DND-41 (cell line): ENCODE results near the gene PDAP1.

Experiments
- ATAC-seq: fragments of 200-7000 bp; cut with Tn5 transposase; 3 replicates; pipeline ENCODE4 v1.9.1; 2021; ENCODE audit warnings: low read depth; ENCODE audit not compliant: insufficient read depth
- DNase-seq: peaks from one replicate; pipeline ENCODE4 v3.0.0-alpha.2; 2020
- H2AFZ ChIP-seq: 2 replicates; pipeline ENCODE4 v1.6.0; 2012; ENCODE audit warnings: low read depth, low read length
- H3K27ac ChIP-seq: 2 replicates; pipeline ENCODE4 v1.5.1; 2012; ENCODE audit warnings: low read length, inconsistent platforms
- H3K27me3 ChIP-seq: fragments of 200-600 bp; sonication (generic); 2 replicates; pipeline ENCODE4 v1.6.0; 2012; ENCODE audit warnings: low read length, mild to moderate bottlenecking, inconsistent platforms; ENCODE audit not compliant: insufficient read depth, poor library complexity
- H3K36me3 ChIP-seq: 2 replicates; pipeline ENCODE4 v1.5.1; 2012; ENCODE audit warnings: low read length, inconsistent platforms; ENCODE audit not compliant: insufficient read depth
- H3K4me1 ChIP-seq: 2 replicates; pipeline ENCODE4 v1.5.1; 2012; ENCODE audit warnings: mild to moderate bottlenecking, low read length; ENCODE audit not compliant: insufficient read depth
- H3K4me2 ChIP-seq: 2 replicates; pipeline ENCODE4 v1.6.0; 2012; ENCODE audit warnings: mild to moderate bottlenecking, moderate library complexity, low read length, inconsistent platforms; ENCODE audit not compliant: insufficient read depth
- H3K4me3 ChIP-seq, 2 experiments: fragments of 200-600 bp in 1 of 2; shearing (Covaris generic) in 1 of 2; 2 replicates each; pipeline ENCODE4 v1.5.1; 2012 to 2016; ENCODE audit warnings: inconsistent platforms in 2 of 2, low read length in 2 of 2, mild to moderate bottlenecking in 2 of 2, low read depth in 1 of 2, moderate library complexity in 1 of 2
- H3K79me2 ChIP-seq: 2 replicates; pipeline ENCODE4 v1.6.0; 2012; ENCODE audit warnings: low read length, inconsistent platforms; ENCODE audit not compliant: insufficient read depth
- H3K9ac ChIP-seq: 2 replicates; pipeline ENCODE4 v1.6.0; 2012; ENCODE audit warnings: low read depth, mild to moderate bottlenecking, inconsistent platforms, low read length, moderate library complexity
- H3K9me3 ChIP-seq: 2 replicates; pipeline ENCODE4 v1.5.1; 2012; ENCODE audit warnings: low read length, moderate library complexity, mild to moderate bottlenecking, inconsistent platforms; ENCODE audit not compliant: insufficient read depth, severe bottlenecking
- H4K20me1 ChIP-seq: 2 replicates; pipeline ENCODE4 v1.6.0; 2012; ENCODE audit warnings: low read length; ENCODE audit not compliant: insufficient read depth
- CTCF ChIP-seq: IDR thresholded peaks from 2 replicates; pipeline ENCODE4 v1.5.1; 2012; ENCODE audit warnings: borderline replicate concordance, low read length, moderate library complexity, mild to moderate bottlenecking; ENCODE audit not compliant: poor library complexity, severe bottlenecking; ENCODE audit errors: extremely low read depth
- EZH2 ChIP-seq: IDR thresholded peaks from 3 replicates; pipeline ENCODE4 v1.6.1; 2012; ENCODE audit warnings: borderline replicate concordance, low read depth, mild to moderate bottlenecking, moderate library complexity, low read length, inconsistent platforms; ENCODE audit not compliant: severe bottlenecking

The PDAP1 gene

GRCh38 chr7:99408379-99409191, at the start of gene PDAP1, which contains the start of gene BUD31:
Gene PDAP1, minus strand, starts transcription at chr7:99408597. Its CDS starts 49 bp downstream, at chr7:99408548.
Gene BUD31, plus strand, starts transcription at chr7:99408969. Its CDS starts 2,124 bp downstream, at chr7:99411093.
- no peaks in the 10 kb centered on the region for H3K27me3 ChIP-seq
- peaks cover 68% of the 10 kb centered on the region for H3K36me3 ChIP-seq
- H3K9me3 ChIP-seq: no peaks in the 10 kb centered on the region
- peak within 1 kb of the TSS; percentile 73 for H3K4me2 ChIP-seq
- H3K4me1 ChIP-seq: peaks cover 54% of the 10 kb centered on the region
- H3K9ac ChIP-seq: peak within 1 kb of the TSS; percentile 90
- TF ChIP-seq CTCF (no peak), EZH2 (no peak)
- peak within 1 kb of the TSS; percentile 99 for H3K27ac ChIP-seq
- H4K20me1 ChIP-seq: peaks cover 45% of the 10 kb centered on the region
- H3K79me2 ChIP-seq: peaks cover 95% of the 10 kb centered on the region
- ATAC-seq (peak; percentile 85), DNase-seq (peak; percentile 95)
- H2AFZ ChIP-seq: peak within 1 kb of the TSS; percentile 96
- H3K4me3 ChIP-seq: peak within 1 kb of the TSS; percentile 58 to 86

GRCh38 chr7:99457650-99458493, 49.5 kb upstream of the PDAP1 start:
- no peak for DNase-seq
- no peak overlapping the region for H3K27ac ChIP-seq
- H3K4me1 ChIP-seq: peaks cover 11% of the 10 kb centered on the region
- H3K79me2 ChIP-seq: peaks cover 73% of the 10 kb centered on the region
- H3K9me3 ChIP-seq: no peaks in the 10 kb centered on the region
- TF ChIP-seq EZH2: no peak
- TF ChIP-seq CTCF: no peak
- no peak overlapping the region for H3K4me3 ChIP-seq
- no peak overlapping the region for H3K9ac ChIP-seq
- ATAC-seq: no peak
- H3K36me3 ChIP-seq: peaks cover 96% of the 10 kb centered on the region
- H3K4me2 ChIP-seq: no peak overlapping the region
- H3K27me3 ChIP-seq: no peaks in the 10 kb centered on the region
- H4K20me1 ChIP-seq: peaks cover 82% of the 10 kb centered on the region
- no peak overlapping the region for H2AFZ ChIP-seq

- no peak overlapping the region for H3K4me2 ChIP-seq
- peaks cover 67% of the 10 kb centered on the region for H3K79me2 ChIP-seq
- no peak for TF ChIP-seq EZH2
- no peak for TF ChIP-seq CTCF
- H3K9me3 ChIP-seq: no peaks in the 10 kb centered on the region
- ATAC-seq (no peak), DNase-seq (no peak)
- no peaks in the 10 kb centered on the region for H3K27me3 ChIP-seq
- H3K9ac ChIP-seq: no peak overlapping the region
- no peak overlapping the region for H3K27ac ChIP-seq
- no peak overlapping the region for H2AFZ ChIP-seq
- no peak overlapping the region for H3K4me3 ChIP-seq
- peaks cover 85% of the 10 kb centered on the region for H4K20me1 ChIP-seq
- peaks cover 8% of the 10 kb centered on the region for H3K4me1 ChIP-seq
- peaks cover 98% of the 10 kb centered on the region for H3K36me3 ChIP-seq
Measured at GRCh38 chr7:99457050-99457649, 48.8 kb upstream of the PDAP1 start.
